Endometrium (tissue), 2 donors: ENCODE measurements around the gene LGSN.
"Not testable (repeated sequence)": the region's sequence is repeated elsewhere in the genome, so short reads cannot be mapped to it uniquely, and the experiment has no call there.

Experiments used
- FAIRE-seq: peaks from 2 replicates; lab custom pipeline; 2012; peaks lifted over from hg19 to GRCh38; lab: Jason Lieb, UNC
- donor health status: control.
- donor health status: control.

The LGSN gene, protein sequence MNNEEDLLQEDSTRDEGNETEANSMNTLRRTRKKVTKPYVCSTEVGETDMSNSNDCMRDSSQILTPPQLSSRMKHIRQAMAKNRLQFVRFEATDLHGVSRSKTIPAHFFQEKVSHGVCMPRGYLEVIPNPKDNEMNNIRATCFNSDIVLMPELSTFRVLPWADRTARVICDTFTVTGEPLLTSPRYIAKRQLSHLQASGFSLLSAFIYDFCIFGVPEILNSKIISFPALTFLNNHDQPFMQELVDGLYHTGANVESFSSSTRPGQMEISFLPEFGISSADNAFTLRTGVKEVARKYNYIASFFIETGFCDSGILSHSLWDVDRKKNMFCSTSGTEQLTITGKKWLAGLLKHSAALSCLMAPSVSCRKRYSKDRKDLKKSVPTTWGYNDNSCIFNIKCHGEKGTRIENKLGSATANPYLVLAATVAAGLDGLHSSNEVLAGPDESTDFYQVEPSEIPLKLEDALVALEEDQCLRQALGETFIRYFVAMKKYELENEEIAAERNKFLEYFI

DNA sequence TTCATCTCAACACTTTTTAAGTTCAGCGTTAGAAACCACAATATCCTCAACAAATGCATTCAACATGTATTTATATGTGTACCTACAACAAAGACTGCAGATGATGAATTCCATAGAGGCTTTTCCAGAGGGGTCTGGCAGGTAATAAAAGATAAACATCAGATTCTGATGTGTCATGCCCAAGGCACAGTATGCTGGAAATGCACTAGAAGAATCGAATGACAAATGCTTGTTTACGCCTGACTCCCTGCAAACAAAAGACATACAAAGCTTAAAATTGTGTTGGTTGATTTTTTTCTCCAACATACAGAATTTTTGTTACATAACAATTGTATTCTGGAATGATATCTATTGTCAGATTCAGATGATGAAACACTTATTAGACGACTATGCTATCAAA is at the start of gene LGSN:
LGSN (minus strand) TSS at position 45 of the 400 bp plus-strand sequence; CDS start at position 5, 40 bp downstream.
- no peak for FAIRE-seq

GRCh38 chr6:63368347-63368746 is 48.6 kb upstream of the LGSN start:
- no peak for FAIRE-seq

DNA sequence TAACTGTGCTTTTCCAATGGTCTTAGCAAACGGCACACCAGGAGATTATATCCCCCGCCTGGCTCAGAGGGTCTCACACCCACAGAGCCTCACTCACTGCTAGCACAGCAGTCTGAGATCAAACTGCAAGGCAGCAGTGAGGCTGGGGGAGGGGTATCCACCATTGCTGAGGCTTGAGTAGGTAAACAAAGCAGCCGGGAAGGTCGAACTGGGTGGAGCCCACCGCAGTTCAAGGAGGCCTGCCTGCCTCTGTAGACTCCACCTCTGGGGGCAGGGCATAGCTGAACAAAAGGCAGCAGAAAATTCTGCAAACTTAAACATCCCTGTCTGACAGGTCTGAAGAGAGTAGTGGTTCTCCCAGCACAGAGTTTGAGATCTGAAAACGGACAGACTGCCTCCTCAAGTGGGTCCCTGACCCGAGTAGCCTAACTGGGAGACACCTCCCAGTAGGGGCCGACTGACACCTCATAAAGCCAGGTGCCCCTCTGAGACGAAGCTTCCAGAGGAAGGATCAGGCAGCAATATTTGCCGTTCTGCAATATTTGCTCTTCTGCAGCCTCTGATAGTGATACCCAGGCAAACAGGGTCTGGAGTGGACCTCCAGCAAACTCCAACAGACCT is 42.8 kb upstream of the LGSN start:
- FAIRE-seq: not testable (repeated sequence)

GRCh38 chr6:63357384-63357783 is 37.6 kb upstream of the LGSN start:
- not testable (repeated sequence) for FAIRE-seq

DNA sequence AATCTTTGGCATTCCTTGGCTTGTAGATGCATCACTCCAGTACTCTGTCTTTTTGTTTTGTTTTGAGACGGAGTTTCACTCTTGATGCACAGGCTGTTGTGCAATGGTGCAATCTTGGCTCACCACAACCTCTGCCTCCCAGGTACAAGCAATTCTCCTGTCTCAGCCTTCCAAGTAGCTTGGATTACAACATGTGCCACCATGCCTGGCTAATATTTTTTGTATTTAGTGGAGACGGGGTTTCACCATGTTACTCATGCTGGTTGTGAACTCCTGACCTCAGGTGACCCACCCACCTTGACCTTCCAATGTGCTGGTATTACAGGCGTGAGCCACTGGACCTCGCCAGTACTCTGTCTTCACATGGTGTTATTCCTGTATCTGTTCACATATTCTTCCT is 35.8 kb upstream of the LGSN start:
- no peak for FAIRE-seq

DNA sequence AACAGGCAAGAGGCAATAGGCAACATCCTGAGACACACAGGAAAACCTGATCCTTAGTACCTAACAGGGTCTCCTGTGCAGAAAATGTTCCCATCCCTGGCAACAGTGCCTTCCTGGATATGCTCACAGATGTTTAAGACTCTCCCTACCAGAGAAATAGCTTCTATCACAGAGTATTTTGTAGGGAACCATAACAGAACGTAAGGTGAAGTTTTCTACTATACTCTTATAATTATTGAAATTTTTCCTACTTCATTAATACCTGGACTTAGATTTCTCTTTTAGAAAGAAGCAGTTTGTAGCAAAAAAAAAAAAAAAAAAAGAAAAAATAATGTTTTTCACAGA is 33.5 kb upstream of the LGSN start:
- FAIRE-seq: no peak

- no peak for FAIRE-seq
These were observed 32.9 kb upstream of the LGSN start for GRCh38 chr6:63352544-63353285.

DNA sequence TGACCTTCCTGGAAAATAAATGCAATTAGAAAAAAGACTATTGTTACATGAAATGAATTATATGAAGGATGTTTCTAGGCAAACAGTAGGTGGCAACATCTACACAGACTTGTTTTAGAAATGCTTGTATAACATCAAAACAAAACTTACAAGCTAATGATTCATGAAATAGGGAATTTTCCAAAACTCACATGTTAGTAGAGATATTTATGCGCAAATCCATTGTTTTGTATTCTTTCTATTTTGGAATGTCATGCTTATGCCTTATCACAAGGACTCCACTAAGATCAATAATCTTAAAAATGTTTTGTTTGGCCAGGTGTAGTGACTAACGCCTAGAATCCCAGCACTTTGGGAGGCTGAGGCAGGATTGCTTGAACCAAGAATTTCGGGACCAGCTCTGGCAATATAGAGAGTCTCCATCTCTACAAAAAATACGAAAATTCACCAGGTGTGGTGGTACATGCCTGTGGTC is 32.3 kb upstream of the LGSN start:
- FAIRE-seq: peak; percentile 85

GRCh38 chr6:63349401-63349800 is 29.6 kb upstream of the LGSN start:
- FAIRE-seq: no peak

GRCh38 chr6:63348836-63349235 is 29.1 kb upstream of the LGSN start:
- no peak for FAIRE-seq

DNA sequence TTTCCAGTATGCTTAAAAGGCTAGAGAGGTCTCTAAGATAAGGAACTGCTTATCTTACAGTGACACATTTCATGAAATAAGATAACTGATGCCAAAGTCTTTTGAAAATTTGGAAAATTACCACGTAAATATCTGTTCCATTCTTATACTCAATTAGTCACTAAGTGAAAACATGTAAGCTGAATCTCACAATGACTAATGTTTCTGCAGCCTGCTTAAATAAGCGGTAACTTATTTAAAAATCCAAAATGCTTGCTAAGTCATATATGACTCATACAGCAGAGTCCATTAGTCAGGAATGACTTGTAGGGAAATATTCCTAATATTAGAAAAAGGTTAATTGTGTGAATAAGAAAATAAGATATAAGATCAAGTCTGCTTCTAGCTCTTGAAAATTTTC is 27.8 kb upstream of the LGSN start:
- no peak for FAIRE-seq

DNA sequence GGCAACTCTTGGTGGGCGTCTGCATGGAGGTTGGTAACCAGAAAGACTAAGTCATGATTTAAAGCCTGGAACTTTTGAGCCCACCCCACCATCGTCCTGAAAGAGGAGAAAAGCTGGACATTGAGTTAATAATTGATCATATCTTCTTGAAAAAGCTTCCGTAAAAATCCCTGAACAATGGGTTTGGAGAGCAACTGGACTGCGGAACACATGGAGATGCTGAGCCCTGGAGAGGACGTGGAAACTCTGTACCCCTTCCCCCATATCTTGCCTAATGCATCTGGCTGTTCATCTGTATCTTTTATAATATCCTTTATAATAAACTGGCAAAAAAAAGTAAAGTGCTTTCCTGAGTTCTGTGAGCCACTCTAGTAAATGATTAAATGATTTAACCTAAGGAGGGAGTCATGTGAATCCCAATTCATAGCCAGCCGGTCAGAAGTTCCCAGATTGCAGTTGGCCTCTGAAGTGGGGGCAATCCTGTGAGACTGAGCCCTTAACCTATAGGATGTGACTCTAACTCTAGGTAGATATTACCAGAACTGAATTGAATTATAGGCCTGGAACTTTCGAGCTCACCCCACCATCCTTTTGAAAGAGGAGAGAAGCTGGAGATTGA is 26.5 kb upstream of the LGSN start:
- no peak for FAIRE-seq

- no peak for FAIRE-seq
These were observed 20.6 kb upstream of the LGSN start for GRCh38 chr6:63340351-63340750.

DNA sequence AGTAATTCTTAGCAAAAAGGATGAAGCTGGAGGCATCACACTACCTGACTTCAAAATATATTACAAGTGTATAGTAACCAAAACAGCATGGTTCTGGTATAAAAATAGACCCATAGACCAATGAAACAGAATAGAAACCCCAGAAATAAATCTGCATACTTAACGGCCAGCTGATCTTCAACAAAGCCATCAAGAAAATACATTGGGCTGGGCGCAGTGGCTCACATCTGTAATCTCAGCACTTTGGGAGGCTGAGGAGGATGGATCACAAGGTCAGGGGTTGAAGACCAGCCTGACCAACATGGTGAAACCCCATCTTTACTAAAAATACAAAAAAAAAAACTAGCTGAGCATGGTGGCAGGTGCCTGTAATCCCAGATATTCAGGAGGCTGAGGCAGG is 14.9 kb upstream of the LGSN start:
- not testable (repeated sequence) for FAIRE-seq

GRCh38 chr6:63333440-63333839 is 13.7 kb upstream of the LGSN start:
- FAIRE-seq: no peak

DNA sequence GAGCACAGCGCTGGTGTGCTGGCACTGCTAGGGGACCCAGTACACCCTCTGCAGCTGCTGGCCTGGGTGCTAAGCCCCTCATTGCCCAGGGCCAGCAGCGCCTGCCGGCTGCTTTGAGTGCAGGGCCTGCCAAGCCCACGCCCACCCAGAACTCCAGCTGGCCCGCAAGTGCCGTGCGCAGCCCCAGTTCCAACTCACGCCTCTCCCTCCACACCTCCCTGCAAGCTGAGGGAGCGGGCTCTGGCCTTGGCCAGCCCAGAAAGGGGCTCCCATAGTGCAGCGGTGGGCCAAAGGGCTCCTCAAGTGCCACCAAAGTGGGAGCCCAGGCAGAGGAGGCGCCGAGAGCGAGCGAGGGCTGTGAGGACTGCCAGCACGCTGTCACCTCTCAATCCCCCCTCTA is 6.8 kb upstream of the LGSN start:
- FAIRE-seq: not testable (repeated sequence)

- FAIRE-seq: no peak
These were observed 3.2 kb upstream of the LGSN start for GRCh38 chr6:63322981-63323380.

GRCh38 chr6:63321821-63322220 is 2.0 kb upstream of the LGSN start:
- FAIRE-seq: no peak

DNA sequence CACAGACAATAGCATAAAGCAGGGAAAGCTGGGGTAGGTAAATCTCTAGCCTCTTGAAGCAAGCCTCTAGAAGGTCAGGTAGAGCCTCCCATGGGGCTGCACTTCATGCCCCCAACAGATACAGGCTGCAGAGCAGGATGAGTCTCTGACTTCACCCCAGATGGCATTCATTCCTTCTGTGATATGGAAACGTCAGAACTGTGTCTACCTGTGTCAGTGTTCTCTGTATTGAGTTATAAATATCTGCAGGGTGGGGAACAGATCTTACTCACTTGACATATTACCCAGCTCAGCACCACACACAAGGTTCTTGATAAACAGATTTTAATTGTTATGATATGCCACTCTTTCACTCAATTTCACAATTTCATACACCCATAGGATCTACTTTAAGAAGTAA is 2.1 kb downstream of the LGSN start:
- FAIRE-seq: no peak

- no peak for FAIRE-seq
These were observed 3.7 kb downstream of the LGSN start for GRCh38 chr6:63316113-63316512.

- no peak for FAIRE-seq
These were observed 6.7 kb downstream of the LGSN start for GRCh38 chr6:63313111-63313510.

GRCh38 chr6:63307581-63308246 is 12.1 kb downstream of the LGSN start:
- no peak for FAIRE-seq
